ENCODE measurements around the gene PAOX. TPM values are rescaled to one million over a fixed set of nuclear protein-coding genes. Genes with fewer than 3 reads are reported as not detected.

PAOX gene
- total and polyA plus RNA-seq, 2 experiments from 2014 or later: 4.1 to 8.7 TPM

DNA sequence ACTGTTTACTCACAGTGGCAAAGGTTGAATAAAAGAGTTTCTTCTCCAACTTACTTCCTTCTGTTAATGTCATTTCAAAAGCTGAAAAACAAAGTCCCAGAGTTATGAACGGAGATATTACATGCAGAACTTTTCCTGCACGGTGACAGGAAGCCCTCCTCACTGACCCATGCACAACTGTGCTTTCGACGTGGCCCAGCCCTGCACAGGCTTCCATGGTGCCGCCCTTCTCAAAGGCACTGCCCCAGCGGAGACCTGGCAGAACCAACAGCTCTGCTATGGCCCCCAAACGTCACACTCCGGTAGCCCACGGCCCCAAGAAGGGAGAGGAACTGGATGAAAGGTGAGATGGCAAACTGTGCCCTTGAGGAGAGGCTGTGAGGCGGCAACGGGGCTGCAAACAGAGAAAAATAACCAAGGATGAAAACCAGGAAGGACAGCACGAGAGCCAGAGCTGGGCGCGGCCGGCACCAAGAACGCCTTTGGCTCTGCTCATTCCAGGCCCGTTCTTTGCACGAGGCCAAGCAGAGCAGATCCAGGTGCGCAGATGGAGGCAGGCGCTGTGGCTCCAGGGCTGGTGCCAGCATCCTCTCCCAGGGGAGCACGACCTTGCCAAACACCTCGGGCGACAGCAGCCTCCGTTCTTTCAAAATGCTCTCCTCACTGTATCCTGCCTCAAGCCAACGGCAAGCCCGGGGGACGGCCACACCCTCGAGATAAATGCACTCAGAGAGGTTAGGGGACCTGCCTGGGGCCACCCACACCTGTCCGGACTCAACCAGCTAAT, 14.2 kb upstream of the PAOX start:
- Histone ChIP-seq H4K20me1 (replicated peaks; ENCODE audit: insufficient read depth) (peaks cover 4% of the 10 kb centered on the region; the same call in 1 of the 2 replicates), H3K27me3 (ENCODE audit: insufficient read depth) (peaks cover 4% of the 10 kb centered on the region; the same call in 1 of the 2 replicates), H3K79me2 (replicated peaks; ENCODE audit: insufficient read depth) (no peaks in the 10 kb centered on the region), H3K4me2 (no peak overlapping the region), H2AFZ (no peak overlapping the region), H3K36me3 (ENCODE audit: insufficient read depth) (no peaks in the 10 kb centered on the region), H3K4me3 (no peak overlapping the region), H3K4me1 (ENCODE audit: insufficient read depth) (no peaks in the 10 kb centered on the region), H3K27ac (ENCODE audit: low read depth) (no peak overlapping the region), H3K9me2 (ENCODE audit: insufficient read depth) (no peaks in the 10 kb centered on the region), H3F3A (replicated peaks; ENCODE audit: low read depth) (no peaks in the 10 kb centered on the region; the same call in 1 of the 2 replicates)
- H3K9me3 Mint-ChIP-seq: no peaks in the 10 kb centered on the region
- H3K36me3 Mint-ChIP-seq (ENCODE audit: low read depth): peaks cover 63% of the 10 kb centered on the region
- no peak for ATAC-seq
- H3K27ac Mint-ChIP-seq: no peak overlapping the region
- no peak for DNase-seq (ENCODE audit: low spot score)
- H3K27me3 Mint-ChIP-seq (ENCODE audit: insufficient read depth, low read depth, poor library complexity): peaks cover 6% of the 10 kb centered on the region
- no peaks in the 10 kb centered on the region for H3K4me1 Mint-ChIP-seq
- no peak for TF ChIP-seq NANOG (IDR thresholded peaks at IDR 0.05; ENCODE audit: borderline replicate concordance)
- no peak overlapping the region for H3K4me3 Mint-ChIP-seq

DNA sequence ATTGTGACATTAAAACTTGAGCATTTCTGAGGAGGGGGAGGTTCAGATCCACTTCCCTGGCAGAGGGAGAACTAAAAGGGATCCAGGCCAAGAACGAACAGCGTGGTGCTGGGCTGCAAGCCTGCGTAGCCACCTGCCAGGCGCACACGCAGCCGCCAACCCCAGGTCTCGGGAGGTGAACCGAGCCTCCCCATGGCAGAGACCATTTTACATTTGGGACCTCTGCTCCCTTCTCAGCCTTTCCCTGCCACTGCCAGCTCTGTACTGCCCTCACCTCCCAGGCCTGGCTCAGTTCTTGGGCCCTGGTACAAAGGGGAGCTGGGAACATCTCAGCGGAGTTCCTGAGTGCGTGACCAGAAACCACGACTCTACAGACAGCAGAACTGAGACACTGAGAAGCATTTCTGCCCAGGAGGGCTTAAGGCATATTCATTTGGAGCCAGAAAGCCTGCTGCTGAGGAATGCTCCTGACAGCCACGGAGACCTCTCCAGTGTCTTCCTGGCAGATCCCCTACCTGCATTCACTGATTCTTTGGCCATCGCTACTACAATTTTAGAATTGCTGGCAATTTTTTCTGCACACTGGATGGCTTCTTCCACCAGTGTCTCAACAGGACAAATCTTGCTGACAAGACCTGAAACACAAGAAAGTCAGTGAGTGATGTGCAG, 13.5 kb upstream of the PAOX start:
- Mint-ChIP-seq H3K9me3 (no peaks in the 10 kb centered on the region), H3K36me3 (ENCODE audit: low read depth) (peaks cover 71% of the 10 kb centered on the region), H3K4me3 (no peak overlapping the region), H3K4me1 (no peaks in the 10 kb centered on the region), H3K27me3 (ENCODE audit: insufficient read depth, low read depth, poor library complexity) (peaks cover 6% of the 10 kb centered on the region), H3K27ac (no peak overlapping the region)
- H2AFZ ChIP-seq: no peak overlapping the region
- no peak for ATAC-seq
- H3K4me2 ChIP-seq: no peak overlapping the region
- no peaks in the 10 kb centered on the region for H3K27me3 ChIP-seq (ENCODE audit: insufficient read depth)
- H3K79me2 ChIP-seq (replicated peaks; ENCODE audit: insufficient read depth): no peaks in the 10 kb centered on the region
- no peaks in the 10 kb centered on the region; the same call in 1 of the 2 replicates for H3F3A ChIP-seq (replicated peaks; ENCODE audit: low read depth)
- no peaks in the 10 kb centered on the region for H3K36me3 ChIP-seq (ENCODE audit: insufficient read depth)
- no peak for DNase-seq (ENCODE audit: low spot score)
- H3K4me3 ChIP-seq: no peak overlapping the region
- no peaks in the 10 kb centered on the region for H3K4me1 ChIP-seq (ENCODE audit: insufficient read depth)
- no peak overlapping the region for H3K27ac ChIP-seq (ENCODE audit: low read depth)
- H3K9me2 ChIP-seq (ENCODE audit: insufficient read depth): no peaks in the 10 kb centered on the region
- H4K20me1 ChIP-seq (replicated peaks; ENCODE audit: insufficient read depth): peaks cover 4% of the 10 kb centered on the region; the same call in 1 of the 2 replicates
- TF ChIP-seq ZNF114 (CRISPR knock-in tag; IDR thresholded peaks at IDR 0.05) (no peak), STAT1 (IDR thresholded peaks at IDR 0.05; ENCODE audit: unreplicated experiment) (no peak), EZH2phosphoT487 (IDR thresholded peaks at IDR 0.05; ENCODE audit: unreplicated experiment) (no peak), JUNB (IDR thresholded peaks at IDR 0.05; ENCODE audit: unreplicated experiment) (no peak), EZH2 (IDR thresholded peaks at IDR 0.05; ENCODE audit: low read depth, unreplicated experiment) (no peak), ZNF331 (CRISPR knock-in tag; IDR thresholded peaks at IDR 0.05; ENCODE audit: low read depth) (no peak)
- TF ChIP-seq, protein P1, sequence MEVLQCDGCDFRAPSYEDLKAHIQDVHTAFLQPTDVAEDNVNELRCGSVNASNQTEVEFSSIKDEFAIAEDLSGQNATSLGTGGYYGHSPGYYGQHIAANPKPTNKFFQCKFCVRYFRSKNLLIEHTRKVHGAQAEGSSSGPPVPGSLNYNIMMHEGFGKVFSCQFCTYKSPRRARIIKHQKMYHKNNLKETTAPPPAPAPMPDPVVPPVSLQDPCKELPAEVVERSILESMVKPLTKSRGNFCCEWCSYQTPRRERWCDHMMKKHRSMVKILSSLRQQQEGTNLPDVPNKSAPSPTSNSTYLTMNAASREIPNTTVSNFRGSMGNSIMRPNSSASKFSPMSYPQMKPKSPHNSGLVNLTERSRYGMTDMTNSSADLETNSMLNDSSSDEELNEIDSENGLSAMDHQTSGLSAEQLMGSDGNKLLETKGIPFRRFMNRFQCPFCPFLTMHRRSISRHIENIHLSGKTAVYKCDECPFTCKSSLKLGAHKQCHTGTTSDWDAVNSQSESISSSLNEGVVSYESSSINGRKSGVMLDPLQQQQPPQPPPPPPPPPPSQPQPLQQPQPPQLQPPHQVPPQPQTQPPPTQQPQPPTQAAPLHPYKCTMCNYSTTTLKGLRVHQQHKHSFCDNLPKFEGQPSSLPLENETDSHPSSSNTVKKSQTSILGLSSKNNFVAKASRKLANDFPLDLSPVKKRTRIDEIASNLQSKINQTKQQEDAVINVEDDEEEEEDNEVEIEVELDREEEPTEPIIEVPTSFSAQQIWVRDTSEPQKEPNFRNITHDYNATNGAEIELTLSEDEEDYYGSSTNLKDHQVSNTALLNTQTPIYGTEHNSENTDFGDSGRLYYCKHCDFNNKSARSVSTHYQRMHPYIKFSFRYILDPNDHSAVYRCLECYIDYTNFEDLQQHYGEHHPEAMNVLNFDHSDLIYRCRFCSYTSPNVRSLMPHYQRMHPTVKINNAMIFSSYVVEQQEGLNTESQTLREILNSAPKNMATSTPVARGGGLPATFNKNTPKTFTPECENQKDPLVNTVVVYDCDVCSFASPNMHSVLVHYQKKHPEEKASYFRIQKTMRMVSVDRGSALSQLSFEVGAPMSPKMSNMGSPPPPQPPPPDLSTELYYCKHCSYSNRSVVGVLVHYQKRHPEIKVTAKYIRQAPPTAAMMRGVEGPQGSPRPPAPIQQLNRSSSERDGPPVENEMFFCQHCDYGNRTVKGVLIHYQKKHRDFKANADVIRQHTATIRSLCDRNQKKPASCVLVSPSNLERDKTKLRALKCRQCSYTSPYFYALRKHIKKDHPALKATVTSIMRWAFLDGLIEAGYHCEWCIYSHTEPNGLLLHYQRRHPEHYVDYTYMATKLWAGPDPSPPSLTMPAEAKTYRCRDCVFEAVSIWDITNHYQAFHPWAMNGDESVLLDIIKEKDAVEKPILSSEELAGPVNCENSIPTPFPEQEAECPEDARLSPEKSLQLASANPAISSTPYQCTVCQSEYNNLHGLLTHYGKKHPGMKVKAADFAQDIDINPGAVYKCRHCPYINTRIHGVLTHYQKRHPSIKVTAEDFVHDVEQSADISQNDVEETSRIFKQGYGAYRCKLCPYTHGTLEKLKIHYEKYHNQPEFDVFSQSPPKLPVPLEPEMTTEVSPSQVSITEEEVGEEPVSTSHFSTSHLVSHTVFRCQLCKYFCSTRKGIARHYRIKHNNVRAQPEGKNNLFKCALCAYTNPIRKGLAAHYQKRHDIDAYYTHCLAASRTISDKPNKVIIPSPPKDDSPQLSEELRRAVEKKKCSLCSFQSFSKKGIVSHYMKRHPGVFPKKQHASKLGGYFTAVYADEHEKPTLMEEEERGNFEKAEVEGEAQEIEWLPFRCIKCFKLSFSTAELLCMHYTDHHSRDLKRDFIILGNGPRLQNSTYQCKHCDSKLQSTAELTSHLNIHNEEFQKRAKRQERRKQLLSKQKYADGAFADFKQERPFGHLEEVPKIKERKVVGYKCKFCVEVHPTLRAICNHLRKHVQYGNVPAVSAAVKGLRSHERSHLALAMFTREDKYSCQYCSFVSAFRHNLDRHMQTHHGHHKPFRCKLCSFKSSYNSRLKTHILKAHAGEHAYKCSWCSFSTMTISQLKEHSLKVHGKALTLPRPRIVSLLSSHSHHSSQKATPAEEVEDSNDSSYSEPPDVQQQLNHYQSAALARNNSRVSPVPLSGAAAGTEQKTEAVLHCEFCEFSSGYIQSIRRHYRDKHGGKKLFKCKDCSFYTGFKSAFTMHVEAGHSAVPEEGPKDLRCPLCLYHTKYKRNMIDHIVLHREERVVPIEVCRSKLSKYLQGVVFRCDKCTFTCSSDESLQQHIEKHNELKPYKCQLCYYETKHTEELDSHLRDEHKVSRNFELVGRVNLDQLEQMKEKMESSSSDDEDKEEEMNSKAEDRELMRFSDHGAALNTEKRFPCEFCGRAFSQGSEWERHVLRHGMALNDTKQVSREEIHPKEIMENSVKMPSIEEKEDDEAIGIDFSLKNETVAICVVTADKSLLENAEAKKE (CRISPR knock-in tag; IDR thresholded peaks at IDR 0.05): no peak
- TF ChIP-seq, protein P2, sequence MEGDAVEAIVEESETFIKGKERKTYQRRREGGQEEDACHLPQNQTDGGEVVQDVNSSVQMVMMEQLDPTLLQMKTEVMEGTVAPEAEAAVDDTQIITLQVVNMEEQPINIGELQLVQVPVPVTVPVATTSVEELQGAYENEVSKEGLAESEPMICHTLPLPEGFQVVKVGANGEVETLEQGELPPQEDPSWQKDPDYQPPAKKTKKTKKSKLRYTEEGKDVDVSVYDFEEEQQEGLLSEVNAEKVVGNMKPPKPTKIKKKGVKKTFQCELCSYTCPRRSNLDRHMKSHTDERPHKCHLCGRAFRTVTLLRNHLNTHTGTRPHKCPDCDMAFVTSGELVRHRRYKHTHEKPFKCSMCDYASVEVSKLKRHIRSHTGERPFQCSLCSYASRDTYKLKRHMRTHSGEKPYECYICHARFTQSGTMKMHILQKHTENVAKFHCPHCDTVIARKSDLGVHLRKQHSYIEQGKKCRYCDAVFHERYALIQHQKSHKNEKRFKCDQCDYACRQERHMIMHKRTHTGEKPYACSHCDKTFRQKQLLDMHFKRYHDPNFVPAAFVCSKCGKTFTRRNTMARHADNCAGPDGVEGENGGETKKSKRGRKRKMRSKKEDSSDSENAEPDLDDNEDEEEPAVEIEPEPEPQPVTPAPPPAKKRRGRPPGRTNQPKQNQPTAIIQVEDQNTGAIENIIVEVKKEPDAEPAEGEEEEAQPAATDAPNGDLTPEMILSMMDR (conservative IDR thresholded peaks at IDR 0.05; ENCODE audit: low read depth in 2 of 2): no peak
- TF ChIP-seq, protein P3, sequence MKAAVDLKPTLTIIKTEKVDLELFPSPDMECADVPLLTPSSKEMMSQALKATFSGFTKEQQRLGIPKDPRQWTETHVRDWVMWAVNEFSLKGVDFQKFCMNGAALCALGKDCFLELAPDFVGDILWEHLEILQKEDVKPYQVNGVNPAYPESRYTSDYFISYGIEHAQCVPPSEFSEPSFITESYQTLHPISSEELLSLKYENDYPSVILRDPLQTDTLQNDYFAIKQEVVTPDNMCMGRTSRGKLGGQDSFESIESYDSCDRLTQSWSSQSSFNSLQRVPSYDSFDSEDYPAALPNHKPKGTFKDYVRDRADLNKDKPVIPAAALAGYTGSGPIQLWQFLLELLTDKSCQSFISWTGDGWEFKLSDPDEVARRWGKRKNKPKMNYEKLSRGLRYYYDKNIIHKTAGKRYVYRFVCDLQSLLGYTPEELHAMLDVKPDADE (IDR thresholded peaks at IDR 0.05): no peak

Data from GM23338 (cell line).